Smooth muscle cell (in vitro differentiated cells): Measurements from ENCODE around the gene GLG1. TPM values are rescaled to one million over a fixed set of nuclear protein-coding genes. Genes with fewer than 3 reads are reported as not detected.

Experiments
- DNase-seq: peaks from one replicate; lab custom pipeline; 2025; ENCODE audit not compliant: unreplicated experiment; lab: John Stamatoyannopoulos, UW
- H2AFZ ChIP-seq: fragments of 200-600 bp; sonication (generic); 2 replicates; pipeline ENCODE4 v1.6.0; 2016; ENCODE audit warnings: antibody characterized with exemption, low read depth, mild to moderate bottlenecking
- H3F3A ChIP-seq: fragments of 200-600 bp; sonication (generic); 2 replicates; pipeline ENCODE4 v1.6.0; 2017; ENCODE audit warnings: antibody characterized with exemption, low read depth
- H3K27ac ChIP-seq: fragments of 200-600 bp; sonication (generic); 2 replicates; pipeline ENCODE4 v1.5.1; 2016; ENCODE audit warnings: low read depth, mild to moderate bottlenecking
- H3K27me3 ChIP-seq: fragments of 200-600 bp; sonication (generic); 2 replicates; pipeline ENCODE4 v1.6.1; 2016; ENCODE audit warnings: low read depth, mild to moderate bottlenecking
- H3K36me3 ChIP-seq: fragments of 200-600 bp; sonication (generic); 2 replicates; pipeline ENCODE4 v1.5.1; 2016; ENCODE audit warnings: low read depth
- H3K4me1 ChIP-seq: fragments of 200-600 bp; sonication (generic); 2 replicates; pipeline ENCODE4 v1.5.1; 2016; ENCODE audit warnings: low read depth
- H3K4me2 ChIP-seq: fragments of 200-600 bp; sonication (generic); 2 replicates; pipeline ENCODE4 v1.6.0; 2016; ENCODE audit warnings: mild to moderate bottlenecking
- H3K4me3 ChIP-seq: fragments of 200-600 bp; sonication (generic); 2 replicates; pipeline ENCODE4 v1.5.1; 2016; ENCODE audit warnings: mild to moderate bottlenecking
- H3K79me2 ChIP-seq: fragments of 200-600 bp; sonication (generic); 2 replicates; pipeline ENCODE4 v1.6.0; 2016; ENCODE audit warnings: low read depth, mild to moderate bottlenecking
- H3K9ac ChIP-seq: fragments of 200-600 bp; sonication (generic); 2 replicates; pipeline ENCODE4 v1.6.0; 2016; ENCODE audit warnings: low read depth
- H3K9me3 ChIP-seq: fragments of 200-600 bp; sonication (generic); replicated peaks from 2 replicates; pipeline ENCODE4 v1.5.1; 2016; ENCODE audit warnings: low read depth
- H4K20me1 ChIP-seq: fragments of 200-600 bp; sonication (generic); 2 replicates; pipeline ENCODE4 v1.6.0; 2016; ENCODE audit warnings: low read depth
- CTCF ChIP-seq: fragments of 200-600 bp; sonication (generic); IDR thresholded peaks from 2 replicates; pipeline ENCODE4 v1.5.1; 2017; ENCODE audit warnings: borderline replicate concordance, mild to moderate bottlenecking, antibody characterized with exemption; ENCODE audit not compliant: insufficient read depth, poor library complexity, severe bottlenecking
- WGBS: methylation state at CpG from one replicate; pipeline ENCODE4 v1.1.7; 2016; ENCODE audit warnings: low lambda C conversion rate; 5-methylcytosine and 5-hydroxymethylcytosine counted together
- polyA plus RNA-seq: library from polyadenylated mRNA; unstranded; fragments of >200 nt; fragmentation: Nextera tagmentation; extraction: Ambion mirVana; gene quantifications from 2 replicates; pipeline ENCODE4 v1.2.1, GENCODE V29; 2016
- total RNA-seq: library from RNA; depleted of rRNA; stranded (reverse); fragments of >200 nt; gene quantifications from 2 replicates; pipeline ENCODE4 v1.2.3, GENCODE V29; 2014

The GLG1 gene
- total and polyA plus RNA-seq, 2 experiments from 2014 or later: 131 to 140 TPM

- H4K20me1 ChIP-seq: no peaks in the 10 kb centered on the region
- peak overlapping the region; percentile 77 for H3K27ac ChIP-seq
- no peak for TF ChIP-seq CTCF
- no peak for DNase-seq
- no peaks in the 10 kb centered on the region for H3K4me1 ChIP-seq
- no peaks in the 10 kb centered on the region for H3K36me3 ChIP-seq
- no peaks in the 10 kb centered on the region for H3K9me3 ChIP-seq
- no peaks in the 10 kb centered on the region for H3K27me3 ChIP-seq
- no peak overlapping the region for H2AFZ ChIP-seq
- H3K9ac ChIP-seq: no peak overlapping the region
- H3K79me2 ChIP-seq: no peaks in the 10 kb centered on the region
- WGBS: 98% methylated on average over 20 of the region's 20 CpGs
- H3K4me2 ChIP-seq: no peak overlapping the region
- peaks cover 14% of the 10 kb centered on the region for H3F3A ChIP-seq
- H3K4me3 ChIP-seq: no peak overlapping the region
Measured at GRCh38 chr16:74450967-74451760, 155.8 kb downstream of the GLG1 start.

- Histone ChIP-seq H3K9ac (peak overlapping the region; percentile 14), H2AFZ (no peak overlapping the region), H3F3A (peaks cover 14% of the 10 kb centered on the region), H3K27ac (peak overlapping the region; percentile 77), H3K4me2 (peak overlapping the region; percentile 66), H3K27me3 (no peaks in the 10 kb centered on the region), H3K4me3 (no peak overlapping the region), H3K9me3 (no peaks in the 10 kb centered on the region), H4K20me1 (no peaks in the 10 kb centered on the region), H3K36me3 (no peaks in the 10 kb centered on the region), H3K4me1 (no peaks in the 10 kb centered on the region), H3K79me2 (no peaks in the 10 kb centered on the region)
- DNase-seq: no peak
- TF ChIP-seq CTCF: no peak
- WGBS: 97% methylated on average over 3 of the region's 3 CpGs
Measured at GRCh38 chr16:74450236-74450635, 156.7 kb downstream of the GLG1 start.

- Histone ChIP-seq H3K4me1 (no peaks in the 10 kb centered on the region), H2AFZ (no peak overlapping the region), H4K20me1 (no peaks in the 10 kb centered on the region), H3K36me3 (no peaks in the 10 kb centered on the region), H3F3A (peaks cover 14% of the 10 kb centered on the region), H3K27ac (peak overlapping the region; percentile 77), H3K79me2 (no peaks in the 10 kb centered on the region), H3K4me3 (no peak overlapping the region), H3K9me3 (no peaks in the 10 kb centered on the region), H3K27me3 (no peaks in the 10 kb centered on the region), H3K9ac (peak overlapping the region; percentile 14), H3K4me2 (peak overlapping the region; percentile 66)
- no peak for TF ChIP-seq CTCF
- WGBS: 86% methylated on average over 5 of the region's 5 CpGs
- no peak for DNase-seq
Measured at GRCh38 chr16:74449470-74449869, 157.4 kb downstream of the GLG1 start.

GRCh38 chr16:74448990-74449389 is 157.9 kb downstream of the GLG1 start:
- Histone ChIP-seq H4K20me1 (no peaks in the 10 kb centered on the region), H3K27ac (peak overlapping the region; percentile 77), H3K79me2 (no peaks in the 10 kb centered on the region), H3K4me1 (no peaks in the 10 kb centered on the region), H2AFZ (no peak overlapping the region), H3K36me3 (no peaks in the 10 kb centered on the region), H3K9ac (no peak overlapping the region), H3K9me3 (no peaks in the 10 kb centered on the region), H3K4me2 (peak overlapping the region; percentile 66), H3F3A (peaks cover 14% of the 10 kb centered on the region), H3K27me3 (no peaks in the 10 kb centered on the region), H3K4me3 (no peak overlapping the region)
- DNase-seq: no peak
- WGBS: 65% methylated on average over 8 of the region's 8 CpGs
- no peak for TF ChIP-seq CTCF
